GM12891 (cell line): Measurements from ENCODE around the gene C1orf226.

Experiments used
- PAX5 ChIP-seq: IDR thresholded peaks from 2 replicates; pipeline ENCODE4 v1.6.1; 2011; ENCODE audit warnings: low read length, moderate library complexity, mild to moderate bottlenecking; ENCODE audit not compliant: insufficient read depth, severe bottlenecking
- POLR2A ChIP-seq: IDR thresholded peaks from 2 replicates; pipeline ENCODE4 v1.6.1; 2011; ENCODE audit warnings: low read depth, low read length, control low read depth
- POLR2AphosphoS5 ChIP-seq: IDR thresholded peaks from 2 replicates; pipeline ENCODE4 v1.6.1; 2011; ENCODE audit warnings: low read depth, low read length, control low read depth
- POU2F2 ChIP-seq: IDR thresholded peaks from 2 replicates; pipeline ENCODE4 v1.6.1; 2011; ENCODE audit warnings: low read depth, mild to moderate bottlenecking, control low read depth, low read length, moderate library complexity
- SPI1 ChIP-seq: IDR thresholded peaks from 2 replicates; pipeline ENCODE4 v1.6.1; 2011; ENCODE audit warnings: low read depth, low read length, control low read depth
- TAF1 ChIP-seq: IDR thresholded peaks from 2 replicates; pipeline ENCODE4 v1.6.1; 2011; ENCODE audit warnings: low read depth, low read length, control low read depth

DNA sequence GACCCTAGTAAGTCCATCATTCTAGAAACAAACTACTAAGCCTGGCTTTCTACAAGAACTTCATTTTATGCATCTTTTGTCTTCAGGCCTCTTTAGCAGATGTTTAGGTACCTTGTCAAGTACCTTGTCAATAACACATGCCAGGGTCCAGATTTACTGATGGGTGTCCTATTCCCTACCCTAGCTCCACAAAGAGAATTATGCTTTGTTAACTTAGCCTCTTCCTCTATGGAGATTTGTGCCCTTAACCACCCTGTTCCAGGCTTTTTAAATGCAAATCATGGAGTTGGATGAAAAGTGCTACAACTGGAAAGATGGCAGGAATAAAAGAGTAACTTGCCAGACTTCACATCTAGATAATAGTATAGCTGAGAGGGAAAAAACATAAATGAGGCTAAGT lies 47.5 kb upstream of the C1orf226 start:
- no peak for TF ChIP-seq TAF1
- no peak for TF ChIP-seq POLR2A
- no peak for TF ChIP-seq POLR2AphosphoS5
- TF ChIP-seq POU2F2: no peak
- TF ChIP-seq PAX5: no peak
- TF ChIP-seq SPI1: no peak
